Fibroblast of mammary gland (primary cell): ENCODE results near the gene BDP1.
"Not testable (repeated sequence)": the region's sequence is repeated elsewhere in the genome, so short reads cannot be mapped to it uniquely, and the experiment has no call there.

Experiments
- DNase-seq: peaks from one replicate; pipeline ENCODE4 v3.0.0-alpha.2; 2010; ENCODE audit warnings: low read depth
- H3K4me3 ChIP-seq: 2 replicates; pipeline ENCODE4 v1.5.1; 2011; ENCODE audit warnings: low read depth, mild to moderate bottlenecking, low read length, moderate library complexity; ENCODE audit not compliant: control insufficient read depth
- TF ChIP-seq, protein P1 (sequence below): conservative IDR thresholded peaks from 2 replicates; pipeline ENCODE4 v1.5.1; 2011; ENCODE audit warnings: low read depth, low read length, inconsistent platforms; ENCODE audit not compliant: control insufficient read depth, insufficient read depth

BDP1 gene

GRCh38 chr5:71447218-71447808 lies 8.1 kb upstream of the BDP1 start:
- H3K4me3 ChIP-seq, result not testable (repeated sequence)
- DNase-seq, result peak; percentile 38

DNA sequence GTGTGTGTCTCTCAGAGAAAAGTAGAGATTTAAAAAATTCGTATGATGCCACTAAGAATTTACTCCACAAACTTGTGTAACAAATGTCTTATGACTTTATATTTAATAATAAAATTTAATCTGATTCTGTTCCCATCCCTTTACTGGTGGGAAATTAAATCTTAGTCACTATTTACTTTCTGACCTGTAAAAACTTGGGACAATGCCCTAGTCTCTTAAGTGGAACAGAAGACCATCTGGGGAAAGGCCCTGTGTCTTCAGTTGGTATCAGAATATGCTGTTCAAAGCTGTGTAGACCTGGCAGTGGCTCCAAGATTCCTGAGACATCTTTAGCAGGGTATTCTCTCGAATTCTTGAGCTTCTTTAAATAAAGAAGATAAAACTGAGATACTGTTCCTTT lies 2.6 kb upstream of the BDP1 start:
- no peak for DNase-seq
- H3K4me3 ChIP-seq, result no peak overlapping the region
- TF ChIP-seq, protein P1, sequence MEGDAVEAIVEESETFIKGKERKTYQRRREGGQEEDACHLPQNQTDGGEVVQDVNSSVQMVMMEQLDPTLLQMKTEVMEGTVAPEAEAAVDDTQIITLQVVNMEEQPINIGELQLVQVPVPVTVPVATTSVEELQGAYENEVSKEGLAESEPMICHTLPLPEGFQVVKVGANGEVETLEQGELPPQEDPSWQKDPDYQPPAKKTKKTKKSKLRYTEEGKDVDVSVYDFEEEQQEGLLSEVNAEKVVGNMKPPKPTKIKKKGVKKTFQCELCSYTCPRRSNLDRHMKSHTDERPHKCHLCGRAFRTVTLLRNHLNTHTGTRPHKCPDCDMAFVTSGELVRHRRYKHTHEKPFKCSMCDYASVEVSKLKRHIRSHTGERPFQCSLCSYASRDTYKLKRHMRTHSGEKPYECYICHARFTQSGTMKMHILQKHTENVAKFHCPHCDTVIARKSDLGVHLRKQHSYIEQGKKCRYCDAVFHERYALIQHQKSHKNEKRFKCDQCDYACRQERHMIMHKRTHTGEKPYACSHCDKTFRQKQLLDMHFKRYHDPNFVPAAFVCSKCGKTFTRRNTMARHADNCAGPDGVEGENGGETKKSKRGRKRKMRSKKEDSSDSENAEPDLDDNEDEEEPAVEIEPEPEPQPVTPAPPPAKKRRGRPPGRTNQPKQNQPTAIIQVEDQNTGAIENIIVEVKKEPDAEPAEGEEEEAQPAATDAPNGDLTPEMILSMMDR, result no peak

More at GRCh38 chr5:71447218-71447808, 8.1 kb upstream of the BDP1 start:
- TF ChIP-seq, protein P1, result peak; percentile 31

- H3K4me3 ChIP-seq, result peak overlapping the region; percentile 84
- TF ChIP-seq, protein P1, result no peak
- DNase-seq, result no peak
Measured at GRCh38 chr5:71454913-71455312, 538 bp upstream of the BDP1 start.

GRCh38 chr5:71456362-71456743 lies 902 bp downstream of the BDP1 start:
- TF ChIP-seq, protein P1, result no peak
- peak overlapping the region; percentile 84 for H3K4me3 ChIP-seq
- peak; percentile 5 for DNase-seq

- peak overlapping the region; percentile 84 for H3K4me3 ChIP-seq
- DNase-seq, result no peak
- TF ChIP-seq, protein P1, result no peak
Measured at GRCh38 chr5:71457106-71457505, 1.7 kb downstream of the BDP1 start.

DNA sequence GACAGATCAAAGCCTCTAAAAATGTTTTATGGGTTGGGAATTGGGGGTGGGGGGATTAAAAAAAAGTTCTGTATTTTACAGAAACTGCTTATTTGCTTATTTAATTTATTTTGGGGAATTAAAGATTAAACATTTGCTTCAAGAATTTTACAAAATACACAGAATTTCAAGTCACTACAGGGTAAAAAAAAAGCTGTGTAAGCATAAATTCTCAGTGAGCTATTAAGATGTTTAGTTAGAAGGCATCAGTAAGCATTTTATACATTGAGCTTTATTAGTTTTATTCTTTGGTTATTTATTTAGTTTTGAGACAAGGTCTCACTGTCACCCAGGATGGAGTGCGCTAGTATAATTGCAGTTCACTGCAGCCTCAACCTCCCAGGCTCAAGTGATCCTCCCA lies 5.2 kb downstream of the BDP1 start:
- H3K4me3 ChIP-seq, result no peak overlapping the region
- DNase-seq, result no peak
- TF ChIP-seq, protein P1, result no peak

DNA sequence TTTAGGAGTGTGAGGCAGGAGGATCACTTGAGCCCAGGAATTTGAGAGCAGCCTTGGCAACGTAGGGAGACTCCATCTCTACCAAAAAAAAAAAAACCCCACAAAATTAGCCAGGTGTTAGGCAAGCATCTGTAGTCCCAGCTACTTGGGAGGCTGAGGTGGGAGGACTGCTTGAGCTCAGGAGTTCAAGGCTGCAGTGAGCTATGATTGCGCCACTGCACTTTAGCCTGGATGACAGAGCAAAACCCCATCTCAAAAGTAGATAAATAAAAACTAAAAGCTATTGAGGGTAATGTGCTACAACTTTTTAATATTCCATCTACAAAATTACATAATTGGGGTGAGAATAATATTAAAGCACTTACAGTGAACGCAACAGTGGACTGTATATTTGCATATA lies 5.9 kb downstream of the BDP1 start:
- no peak overlapping the region for H3K4me3 ChIP-seq
- TF ChIP-seq, protein P1, result no peak
- no peak for DNase-seq
